Astrocyte of the spinal cord (primary cell): ENCODE results near the gene RAP2A.

Experiments
- DNase-seq: peaks from one replicate; pipeline ENCODE4 v3.0.0; 2011; ENCODE audit warnings: low read depth, low spot score
- H3K4me3 ChIP-seq: 2 replicates; pipeline ENCODE4 v1.5.1; 2011; ENCODE audit warnings: low read depth, mild to moderate bottlenecking, low read length, moderate library complexity
- in situ Hi-C: cut with HindIII; loops from 2 replicates; pipeline ENCODE4 v1.10.0; 2017; ENCODE audit warnings: low sequenced_read_pairs
- TF ChIP-seq, protein P1 (sequence below): IDR thresholded peaks from 2 replicates; pipeline ENCODE4 v1.5.1; 2012; ENCODE audit warnings: low read depth, mild to moderate bottlenecking, low read length, inconsistent platforms

The RAP2A gene

DNA sequence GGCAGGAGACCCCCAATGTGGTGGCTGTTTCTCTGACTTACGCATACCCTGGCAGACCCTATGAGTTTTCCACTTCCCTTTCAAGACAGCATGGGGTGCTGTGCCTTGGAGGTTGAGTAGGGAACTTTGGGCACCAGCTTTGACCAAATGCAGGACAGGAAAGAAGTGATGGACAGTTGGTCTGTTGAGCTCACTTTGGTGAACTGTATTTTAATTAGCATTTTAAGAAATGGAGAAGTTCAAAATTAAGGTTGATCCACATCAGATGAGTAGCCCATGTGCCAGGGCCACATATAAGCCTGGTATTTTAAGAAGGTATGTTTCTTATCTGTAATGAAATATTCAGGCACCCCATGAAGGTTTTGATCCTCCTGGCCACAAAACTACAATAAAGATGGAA, 46.1 kb upstream of the RAP2A start:
- no peak for DNase-seq
- no peak overlapping the region for H3K4me3 ChIP-seq
- TF ChIP-seq, protein P1, sequence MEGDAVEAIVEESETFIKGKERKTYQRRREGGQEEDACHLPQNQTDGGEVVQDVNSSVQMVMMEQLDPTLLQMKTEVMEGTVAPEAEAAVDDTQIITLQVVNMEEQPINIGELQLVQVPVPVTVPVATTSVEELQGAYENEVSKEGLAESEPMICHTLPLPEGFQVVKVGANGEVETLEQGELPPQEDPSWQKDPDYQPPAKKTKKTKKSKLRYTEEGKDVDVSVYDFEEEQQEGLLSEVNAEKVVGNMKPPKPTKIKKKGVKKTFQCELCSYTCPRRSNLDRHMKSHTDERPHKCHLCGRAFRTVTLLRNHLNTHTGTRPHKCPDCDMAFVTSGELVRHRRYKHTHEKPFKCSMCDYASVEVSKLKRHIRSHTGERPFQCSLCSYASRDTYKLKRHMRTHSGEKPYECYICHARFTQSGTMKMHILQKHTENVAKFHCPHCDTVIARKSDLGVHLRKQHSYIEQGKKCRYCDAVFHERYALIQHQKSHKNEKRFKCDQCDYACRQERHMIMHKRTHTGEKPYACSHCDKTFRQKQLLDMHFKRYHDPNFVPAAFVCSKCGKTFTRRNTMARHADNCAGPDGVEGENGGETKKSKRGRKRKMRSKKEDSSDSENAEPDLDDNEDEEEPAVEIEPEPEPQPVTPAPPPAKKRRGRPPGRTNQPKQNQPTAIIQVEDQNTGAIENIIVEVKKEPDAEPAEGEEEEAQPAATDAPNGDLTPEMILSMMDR: no peak
- in situ Hi-C loops: no loop called here

DNA sequence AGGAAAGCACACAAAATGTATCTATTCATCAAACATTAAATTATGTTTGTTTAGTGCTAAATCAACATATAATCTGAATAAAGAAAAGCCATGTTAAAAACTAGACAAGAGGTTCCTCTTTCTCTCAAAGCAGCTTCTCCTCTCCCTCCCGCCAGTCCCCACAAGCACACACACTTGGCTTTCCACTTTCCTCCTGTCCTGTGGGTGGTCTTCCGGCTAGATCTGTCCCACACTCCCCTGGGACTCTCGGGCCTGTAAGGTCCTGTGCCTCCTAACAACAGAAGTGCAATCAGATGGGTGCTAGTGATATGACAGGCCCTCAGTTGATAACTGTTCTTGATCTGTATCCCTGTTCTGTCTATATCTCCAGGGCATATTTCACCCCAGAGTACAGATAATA, 45.6 kb upstream of the RAP2A start:
- no peak overlapping the region for H3K4me3 ChIP-seq
- TF ChIP-seq, protein P1: no peak
- in situ Hi-C loops: no loop called here
- no peak for DNase-seq

DNA sequence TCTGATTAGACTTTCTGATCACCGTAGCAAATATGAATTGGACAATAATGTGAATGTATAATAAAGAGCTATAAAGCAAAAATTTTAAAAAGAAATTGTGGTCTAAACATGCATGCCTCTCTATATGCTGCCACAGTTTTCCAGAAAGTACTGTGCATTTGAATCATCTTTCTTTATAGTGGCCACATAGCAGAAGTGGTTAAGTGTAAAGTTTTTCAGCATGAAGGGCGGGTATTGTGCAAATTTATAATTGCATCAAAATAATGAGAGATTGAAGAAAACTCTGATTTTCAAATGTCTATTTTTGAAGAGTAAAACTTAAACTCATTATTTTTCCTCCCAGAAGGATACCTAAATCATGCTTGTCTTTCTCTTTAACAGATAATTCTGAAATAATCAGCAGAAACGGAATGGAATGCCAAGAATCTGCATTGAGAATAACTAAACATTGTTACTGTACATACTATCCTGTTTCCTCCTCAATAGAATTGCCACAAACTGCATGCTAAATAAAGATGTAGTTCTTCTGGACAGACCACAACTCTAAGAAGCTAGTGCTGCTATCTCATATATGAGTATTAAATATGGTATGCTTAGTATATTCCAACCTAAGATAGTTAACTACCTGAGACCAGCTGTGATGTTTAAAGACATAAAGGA, 42.9 kb upstream of the RAP2A start:
- in situ Hi-C loops: no loop called here
- DNase-seq: no peak
- TF ChIP-seq, protein P1: no peak

DNA sequence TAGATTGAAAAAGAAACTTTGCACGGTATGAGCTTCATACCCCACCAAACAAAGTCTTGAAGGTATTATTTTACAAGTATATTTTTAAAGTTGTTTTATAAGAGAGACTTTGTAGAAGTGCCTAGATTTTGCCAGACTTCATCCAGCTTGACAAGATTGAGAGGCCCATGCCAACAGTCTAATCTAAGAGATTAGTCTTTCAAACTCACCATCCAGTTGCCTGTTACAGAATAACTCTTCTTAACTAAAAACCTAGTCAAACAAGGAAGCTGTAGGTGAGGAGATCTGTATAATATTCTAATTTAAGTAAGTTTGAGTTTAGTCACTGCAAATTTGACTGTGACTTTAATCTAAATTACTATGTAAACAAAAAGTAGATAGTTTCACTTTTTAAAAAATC, 41.9 kb upstream of the RAP2A start:
- no peak overlapping the region for H3K4me3 ChIP-seq
- DNase-seq: no peak
- in situ Hi-C loops: no loop called here
- TF ChIP-seq, protein P1: no peak

More for the DNA sequence above, 42.9 kb upstream of the RAP2A start:
- H3K4me3 ChIP-seq: no peak overlapping the region

DNA sequence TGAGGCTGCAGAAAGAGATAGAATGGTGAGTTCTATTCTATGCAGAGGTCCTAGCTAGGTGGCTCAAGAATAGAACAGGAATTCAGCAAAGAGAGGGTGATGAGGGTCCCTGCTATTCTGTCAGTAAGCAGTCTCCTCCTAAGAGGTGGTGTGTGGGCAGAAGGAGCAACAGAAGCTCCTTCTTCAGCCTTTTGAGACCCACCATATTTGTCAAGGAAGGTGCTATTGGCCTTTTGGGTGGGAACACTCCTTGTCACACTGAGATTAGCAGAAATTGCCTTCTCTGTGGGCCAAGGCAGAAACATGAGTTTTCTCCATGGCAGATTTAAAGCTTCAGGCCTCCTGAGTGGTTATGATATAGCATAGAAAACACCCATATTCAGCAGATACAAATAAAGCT, 39.4 kb upstream of the RAP2A start:
- no peak overlapping the region for H3K4me3 ChIP-seq
- TF ChIP-seq, protein P1: no peak
- in situ Hi-C loops: no loop called here
- no peak for DNase-seq

DNA sequence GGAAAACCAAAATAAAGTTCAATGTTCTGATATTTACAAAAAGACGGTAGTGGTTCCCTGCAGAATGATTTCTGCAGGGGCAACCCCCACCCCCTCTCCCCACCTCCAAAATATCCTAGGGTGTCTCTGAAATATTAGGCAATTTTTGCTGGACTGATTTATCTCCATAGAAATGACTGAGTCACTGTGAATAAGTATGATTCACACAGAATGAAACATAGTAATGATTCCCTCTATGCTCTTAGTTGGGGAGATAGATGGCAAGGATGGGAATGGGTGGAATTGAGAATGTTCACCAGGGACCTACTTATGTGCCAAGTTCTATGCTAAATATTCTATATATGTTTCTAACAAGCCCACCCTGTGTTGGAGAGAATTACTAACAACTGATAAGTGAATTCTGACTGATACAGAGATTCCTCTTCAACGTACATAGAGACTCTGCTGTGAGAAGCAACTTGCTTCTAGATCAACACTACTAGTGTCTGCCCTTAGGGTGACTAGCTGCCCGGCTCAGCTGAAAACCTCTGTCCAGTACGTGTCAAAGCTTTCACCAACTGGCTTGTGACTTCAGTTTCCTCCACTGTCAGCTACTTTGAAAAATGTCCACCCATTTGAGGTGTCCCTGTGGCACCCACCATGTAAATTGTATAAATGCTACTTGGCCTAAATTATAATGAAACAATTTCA, 38.4 kb upstream of the RAP2A start:
- no peak overlapping the region for H3K4me3 ChIP-seq
- in situ Hi-C loops: no loop called here
- TF ChIP-seq, protein P1: no peak
- peak; percentile 19 for DNase-seq
